ENCODE results near the gene FKBP1A.

DNA sequence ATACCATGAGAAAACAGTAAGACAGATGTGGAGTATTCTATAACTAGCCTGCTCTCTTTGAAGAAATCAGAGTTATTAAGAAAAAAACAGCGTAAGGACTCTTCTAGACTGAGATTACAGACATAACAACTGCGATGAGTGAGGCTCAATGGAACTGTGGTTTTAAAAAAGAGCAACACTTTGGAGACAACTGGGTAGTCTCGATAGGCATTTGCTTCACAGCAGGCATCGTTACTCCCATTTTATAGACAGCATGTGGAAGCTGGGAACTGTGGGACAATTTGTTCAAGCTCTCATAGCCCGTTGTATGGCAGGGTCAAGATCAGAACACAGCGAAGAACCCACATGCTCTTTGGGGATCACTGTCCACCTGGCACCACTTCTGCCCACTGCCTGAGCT is 4.6 kb downstream of the FKBP1A start:
- TF ChIP-seq, protein P1, sequence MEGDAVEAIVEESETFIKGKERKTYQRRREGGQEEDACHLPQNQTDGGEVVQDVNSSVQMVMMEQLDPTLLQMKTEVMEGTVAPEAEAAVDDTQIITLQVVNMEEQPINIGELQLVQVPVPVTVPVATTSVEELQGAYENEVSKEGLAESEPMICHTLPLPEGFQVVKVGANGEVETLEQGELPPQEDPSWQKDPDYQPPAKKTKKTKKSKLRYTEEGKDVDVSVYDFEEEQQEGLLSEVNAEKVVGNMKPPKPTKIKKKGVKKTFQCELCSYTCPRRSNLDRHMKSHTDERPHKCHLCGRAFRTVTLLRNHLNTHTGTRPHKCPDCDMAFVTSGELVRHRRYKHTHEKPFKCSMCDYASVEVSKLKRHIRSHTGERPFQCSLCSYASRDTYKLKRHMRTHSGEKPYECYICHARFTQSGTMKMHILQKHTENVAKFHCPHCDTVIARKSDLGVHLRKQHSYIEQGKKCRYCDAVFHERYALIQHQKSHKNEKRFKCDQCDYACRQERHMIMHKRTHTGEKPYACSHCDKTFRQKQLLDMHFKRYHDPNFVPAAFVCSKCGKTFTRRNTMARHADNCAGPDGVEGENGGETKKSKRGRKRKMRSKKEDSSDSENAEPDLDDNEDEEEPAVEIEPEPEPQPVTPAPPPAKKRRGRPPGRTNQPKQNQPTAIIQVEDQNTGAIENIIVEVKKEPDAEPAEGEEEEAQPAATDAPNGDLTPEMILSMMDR (IDR thresholded peaks at IDR 0.05; ENCODE audit: extremely low read depth in 1 of 2, insufficient read depth in 1 of 2, low read depth in 1 of 2, low read length in 2 of 2), result no peak
- TF ChIP-seq EZH2 (IDR thresholded peaks at IDR 0.05; ENCODE audit: borderline replicate concordance, low read depth, low read length, severe bottlenecking) (no peak), POLR2AphosphoS5 (IDR thresholded peaks at IDR 0.05; ENCODE audit: insufficient read depth, low read depth, low read length) (peak; percentile 15), POLR2A (IDR thresholded peaks at IDR 0.05; ENCODE audit: low read depth, low read length) (peak; percentile 34), JUN (IDR thresholded peaks at IDR 0.05; ENCODE audit: borderline replicate concordance, insufficient read depth, insufficient read length, low read depth) (no peak), MYC (IDR thresholded peaks at IDR 0.05; ENCODE audit: low read depth, low read length) (no peak)
- TF ChIP-seq, protein P2, sequence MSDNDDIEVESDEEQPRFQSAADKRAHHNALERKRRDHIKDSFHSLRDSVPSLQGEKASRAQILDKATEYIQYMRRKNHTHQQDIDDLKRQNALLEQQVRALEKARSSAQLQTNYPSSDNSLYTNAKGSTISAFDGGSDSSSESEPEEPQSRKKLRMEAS (IDR thresholded peaks at IDR 0.05; ENCODE audit: insufficient read depth, insufficient read length), result no peak

Measured in endothelial cell of umbilical vein (primary cell).